HEK293 (cell line): ENCODE data around the gene FAM229A.
"Not testable (repeated sequence)": the region's sequence is repeated elsewhere in the genome, so short reads cannot be mapped to it uniquely, and the experiment has no call there.

Experiments used
- CTCF ChIA-PET: fragments of 350-600 bp; formaldehyde crosslinking; extraction: SDS; loops from one replicate; lab custom pipeline; 2021; ENCODE audit warnings: antibody characterized with exemption; lab: Yijun Ruan, JAX
- POLR2A ChIA-PET: fragments of 300-600 bp; formaldehyde crosslinking; extraction: SDS; loops from one replicate; lab custom pipeline; 2020; ENCODE audit warnings: antibody characterized with exemption, inconsistent platforms; lab: Yijun Ruan, JAX
- H3K27ac ChIP-seq: fragments of 200-500 bp; sonication (Bioruptor generic); 2 replicates; pipeline ENCODE4 v1.5.1; 2014; ENCODE audit warnings: low read depth, low read length, control low read depth, inconsistent platforms; ENCODE audit errors: extremely low read depth
- H3K36me3 ChIP-seq, 2 experiments: fragments of 200-500 bp in 1 of 2; sonication (Bioruptor generic) in 1 of 2; 1 replicate in 1 of 2; 2 replicates in 1 of 2; pipeline ENCODE4 v1.5.1; 2014 to 2017; ENCODE audit warnings: inconsistent platforms in 2 of 2, low read length in 2 of 2; ENCODE audit not compliant: control insufficient read depth in 2 of 2, insufficient read depth in 1 of 2
- H3K4me1 ChIP-seq: fragments of 200-500 bp; sonication (Bioruptor generic); 2 replicates; pipeline ENCODE4 v1.5.1; 2014; ENCODE audit warnings: mild to moderate bottlenecking, low read length, inconsistent platforms; ENCODE audit not compliant: control insufficient read depth, insufficient read depth
- H3K4me3 ChIP-seq: 2 replicates; pipeline ENCODE4 v1.5.1; 2011; ENCODE audit warnings: low read depth, mild to moderate bottlenecking, control low read depth, low read length, moderate library complexity
- H3K9me3 ChIP-seq: fragments of 200-500 bp; sonication (Bioruptor generic); 2 replicates; pipeline ENCODE4 v1.5.1; 2014; ENCODE audit warnings: low read depth, low read length, inconsistent platforms; ENCODE audit not compliant: control insufficient read depth, insufficient read depth
- PRDM1 ChIP-seq: fragments of 450-650 bp; formaldehyde crosslinking; IDR thresholded peaks from 2 replicates; pipeline ENCODE4; 2016; ENCODE audit warnings: missing biosample characterization, missing genetic modification characterization
- SETDB1 ChIP-seq: IDR thresholded peaks from one replicate; pipeline ENCODE4 v1.6.1; 2017; ENCODE audit warnings: mild to moderate bottlenecking, low read length, moderate library complexity, mixed read lengths; ENCODE audit not compliant: insufficient read length
- TCF7L2 ChIP-seq: IDR thresholded peaks from 2 replicates; pipeline ENCODE4 v1.6.1; 2011; ENCODE audit warnings: low read depth, mild to moderate bottlenecking, inconsistent platforms, low read length, moderate library complexity, borderline replicate concordance
- WT1 ChIP-seq: fragments of 450-650 bp; formaldehyde crosslinking; IDR thresholded peaks from 2 replicates; pipeline ENCODE4 v1.5.1; 2016; ENCODE audit warnings: missing biosample characterization, missing genetic modification characterization
- YY2 ChIP-seq: fragments of 450-650 bp; formaldehyde crosslinking; IDR thresholded peaks from 2 replicates; pipeline ENCODE4 v1.5.1; 2016; ENCODE audit warnings: missing biosample characterization, missing genetic modification characterization
- ZBTB20 ChIP-seq: fragments of 450-650 bp; formaldehyde crosslinking; IDR thresholded peaks from 2 replicates; pipeline ENCODE4 v1.5.1; 2016; ENCODE audit warnings: missing biosample characterization, missing genetic modification characterization
- ZBTB8A ChIP-seq: fragments of 450-650 bp; formaldehyde crosslinking; IDR thresholded peaks from 2 replicates; pipeline ENCODE4 v1.5.1; 2016; ENCODE audit warnings: missing biosample characterization, missing genetic modification characterization
- ZNF26 ChIP-seq: fragments of 450-650 bp; formaldehyde crosslinking; IDR thresholded peaks from 2 replicates; pipeline ENCODE4 v1.5.1; 2016; ENCODE audit warnings: missing biosample characterization, missing genetic modification characterization
- ZNF274 ChIP-seq, 2 experiments: fragments of 200-500 bp in 1 of 2; fragments of 450-650 bp in 1 of 2; sonication (Bioruptor generic) in 1 of 2; formaldehyde crosslinking in 1 of 2; IDR thresholded peaks; 2 replicates each; pipeline versions ENCODE4 v1.5.1 to v1.6.1; 2014 to 2016; ENCODE audit warnings: borderline replicate concordance in 1 of 2, inconsistent platforms in 1 of 2, low read length in 1 of 2, missing biosample characterization in 1 of 2, missing genetic modification characterization in 1 of 2
- ZNF335 ChIP-seq: fragments of 450-650 bp; formaldehyde crosslinking; conservative IDR thresholded peaks from 2 replicates; pipeline ENCODE4 v1.5.1; 2016; ENCODE audit warnings: missing biosample characterization, missing genetic modification characterization
- ZNF341 ChIP-seq: fragments of 450-650 bp; formaldehyde crosslinking; IDR thresholded peaks from 2 replicates; pipeline ENCODE4; 2016; ENCODE audit warnings: low read depth, missing biosample characterization, missing genetic modification characterization
- ZNF391 ChIP-seq: fragments of 450-650 bp; formaldehyde crosslinking; IDR thresholded peaks from 2 replicates; pipeline ENCODE4 v1.5.1; 2016; ENCODE audit warnings: low read depth, missing biosample characterization, missing genetic modification characterization, borderline replicate concordance
- ZNF398 ChIP-seq: fragments of 450-650 bp; formaldehyde crosslinking; IDR thresholded peaks from 2 replicates; pipeline ENCODE4 v1.5.1; 2017; ENCODE audit warnings: missing biosample characterization, missing genetic modification characterization
- ZNF449 ChIP-seq: fragments of 450-650 bp; formaldehyde crosslinking; IDR thresholded peaks from 2 replicates; pipeline ENCODE4 v1.5.1; 2017; ENCODE audit warnings: missing biosample characterization, mild to moderate bottlenecking, missing genetic modification characterization, moderate library complexity
- ZNF561 ChIP-seq: fragments of 450-650 bp; IDR thresholded peaks from 2 replicates; pipeline ENCODE4 v1.5.1; 2018; ENCODE audit warnings: missing biosample characterization, missing genetic modification characterization, borderline replicate concordance
- ZNF600 ChIP-seq: fragments of 450-650 bp; formaldehyde crosslinking; IDR thresholded peaks from 2 replicates; pipeline ENCODE4 v1.5.1; 2016; ENCODE audit warnings: missing biosample characterization, missing genetic modification characterization
- ZNF707 ChIP-seq: fragments of 450-650 bp; formaldehyde crosslinking; IDR thresholded peaks from 2 replicates; pipeline ENCODE4 v1.5.1; 2016; ENCODE audit warnings: missing biosample characterization, missing genetic modification characterization
- TF ChIP-seq, protein P1 (sequence below): fragments of 450-650 bp; formaldehyde crosslinking; IDR thresholded peaks from 2 replicates; pipeline ENCODE4 v1.5.1; 2016; ENCODE audit warnings: missing biosample characterization, missing genetic modification characterization
- TF ChIP-seq, protein P2 (sequence below): fragments of 450-650 bp; formaldehyde crosslinking; IDR thresholded peaks from 2 replicates; pipeline ENCODE4 v1.5.1; 2016; ENCODE audit warnings: missing biosample characterization, missing genetic modification characterization

Gene FAM229A

GRCh38 chr1:32396524-32396923, 34.2 kb upstream of the FAM229A start:
- H3K9me3 ChIP-seq, H3K27ac ChIP-seq, CTCF ChIA-PET, H3K4me3 ChIP-seq, H3K4me1 ChIP-seq: not testable (repeated sequence)
- POLR2A ChIA-PET: interaction anchor here (0.7 kb wide), 1 partner anchor 139 kb away, joined by 4 read pairs; no protein-coding TSS in a partner anchor
- peak; percentile 34 for TF ChIP-seq SETDB1
- peaks cover 0 to 20% of the 10 kb centered on the region in 2 experiments; a peak in 2 of 3 replicates for H3K36me3 ChIP-seq

DNA sequence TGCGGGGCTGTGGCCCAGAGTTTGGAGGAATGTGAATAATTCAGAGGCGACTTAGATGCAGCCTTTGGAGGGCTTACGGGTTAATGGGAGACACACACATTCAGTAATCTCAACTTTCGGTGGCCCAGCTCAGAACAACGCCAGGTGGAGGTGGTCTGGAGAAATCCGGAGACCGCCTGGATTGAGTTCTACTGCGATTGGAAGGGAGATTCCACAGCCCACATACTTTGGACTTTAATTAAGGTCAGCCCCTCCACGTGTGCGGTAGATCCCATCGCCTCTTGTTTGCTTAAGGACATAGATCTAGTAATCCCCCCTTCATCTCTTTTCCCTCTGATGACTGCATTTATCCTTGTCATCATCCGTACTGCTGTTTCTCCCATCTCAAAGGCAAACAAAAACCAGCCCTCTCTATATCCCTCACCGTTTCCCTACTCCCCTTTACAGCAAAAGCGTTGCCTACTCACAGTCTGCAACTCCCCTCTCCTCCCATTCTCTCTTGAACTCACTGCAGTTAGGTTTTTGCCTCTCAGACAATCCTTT, 32.7 kb upstream of the FAM229A start:
- peaks cover 2 to 35% of the 10 kb centered on the region in 2 experiments; a peak in 2 of 3 replicates for H3K36me3 ChIP-seq
- H3K9me3 ChIP-seq: no peaks in the 10 kb centered on the region
- POLR2A ChIA-PET: interaction anchor here (0.5 to 2.0 kb wide), 24 partner anchors 9 to 686 kb away, joined by 3 to 36 read pairs (median 5); partner anchors contain the start of genes AZIN2, HDAC1, IQCC and KHDRBS1
- peaks cover 6% of the 10 kb centered on the region; the same call in 1 of the 2 replicates for H3K4me1 ChIP-seq
- peak overlapping the region; percentile 50 for H3K4me3 ChIP-seq
- H3K27ac ChIP-seq: peak overlapping the region; percentile 0; the same call in 1 of the 2 replicates
- CTCF ChIA-PET: interaction anchor here (0.6 to 1.0 kb wide), 6 partner anchors 12 to 607 kb away, joined by 3 to 4 read pairs (median 4); partner anchors contain the start of gene FNDC5
- TF ChIP-seq ZNF561 (tag by site-specific recombination) (0 out of 2 replicates have a peak, but pooled peaks have one; percentile 32), ZNF449 (0 out of 2 replicates have a peak, but pooled peaks have one; percentile 9), YY2 (tag by site-specific recombination) (no peak), WT1 (tag by site-specific recombination) (peak; percentile 62), ZBTB8A (tag by site-specific recombination) (no peak; the same call in 1 of the 2 replicates), ZNF341 (tag by site-specific recombination) (peak; percentile 17; the same call in 1 of the 2 replicates), ZNF600 (tag by site-specific recombination) (0 out of 2 replicates have a peak, but pooled peaks have one; percentile 47), ZNF391 (tag by site-specific recombination) (peak; percentile 11; the same call in 1 of the 2 replicates), SETDB1 (peak; percentile 7), TCF7L2 (no peak), PRDM1 (tag by site-specific recombination) (0 out of 2 replicates have a peak, but pooled peaks have one; percentile 26), ZBTB20 (tag by site-specific recombination) (peak; percentile 81), ZNF335 (tag by site-specific recombination) (peak; percentile 72), ZNF26 (no peak), ZNF707 (tag by site-specific recombination) (no peak), ZNF398 (tag by site-specific recombination) (peak; percentile 36; the same call in 1 of the 2 replicates), ZNF274 (IDR thresholded peaks at IDR 0.05; ENCODE audit: low read length) (no peak), ZNF274 (tag by site-specific recombination; IDR thresholded peaks at IDR 0.05; ENCODE audit: borderline replicate concordance) (no peak)
- TF ChIP-seq, protein P1, sequence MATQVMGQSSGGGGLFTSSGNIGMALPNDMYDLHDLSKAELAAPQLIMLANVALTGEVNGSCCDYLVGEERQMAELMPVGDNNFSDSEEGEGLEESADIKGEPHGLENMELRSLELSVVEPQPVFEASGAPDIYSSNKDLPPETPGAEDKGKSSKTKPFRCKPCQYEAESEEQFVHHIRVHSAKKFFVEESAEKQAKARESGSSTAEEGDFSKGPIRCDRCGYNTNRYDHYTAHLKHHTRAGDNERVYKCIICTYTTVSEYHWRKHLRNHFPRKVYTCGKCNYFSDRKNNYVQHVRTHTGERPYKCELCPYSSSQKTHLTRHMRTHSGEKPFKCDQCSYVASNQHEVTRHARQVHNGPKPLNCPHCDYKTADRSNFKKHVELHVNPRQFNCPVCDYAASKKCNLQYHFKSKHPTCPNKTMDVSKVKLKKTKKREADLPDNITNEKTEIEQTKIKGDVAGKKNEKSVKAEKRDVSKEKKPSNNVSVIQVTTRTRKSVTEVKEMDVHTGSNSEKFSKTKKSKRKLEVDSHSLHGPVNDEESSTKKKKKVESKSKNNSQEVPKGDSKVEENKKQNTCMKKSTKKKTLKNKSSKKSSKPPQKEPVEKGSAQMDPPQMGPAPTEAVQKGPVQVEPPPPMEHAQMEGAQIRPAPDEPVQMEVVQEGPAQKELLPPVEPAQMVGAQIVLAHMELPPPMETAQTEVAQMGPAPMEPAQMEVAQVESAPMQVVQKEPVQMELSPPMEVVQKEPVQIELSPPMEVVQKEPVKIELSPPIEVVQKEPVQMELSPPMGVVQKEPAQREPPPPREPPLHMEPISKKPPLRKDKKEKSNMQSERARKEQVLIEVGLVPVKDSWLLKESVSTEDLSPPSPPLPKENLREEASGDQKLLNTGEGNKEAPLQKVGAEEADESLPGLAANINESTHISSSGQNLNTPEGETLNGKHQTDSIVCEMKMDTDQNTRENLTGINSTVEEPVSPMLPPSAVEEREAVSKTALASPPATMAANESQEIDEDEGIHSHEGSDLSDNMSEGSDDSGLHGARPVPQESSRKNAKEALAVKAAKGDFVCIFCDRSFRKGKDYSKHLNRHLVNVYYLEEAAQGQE (tag by site-specific recombination): 0 out of 2 replicates have a peak, but pooled peaks have one; percentile 1
- TF ChIP-seq, protein P2, sequence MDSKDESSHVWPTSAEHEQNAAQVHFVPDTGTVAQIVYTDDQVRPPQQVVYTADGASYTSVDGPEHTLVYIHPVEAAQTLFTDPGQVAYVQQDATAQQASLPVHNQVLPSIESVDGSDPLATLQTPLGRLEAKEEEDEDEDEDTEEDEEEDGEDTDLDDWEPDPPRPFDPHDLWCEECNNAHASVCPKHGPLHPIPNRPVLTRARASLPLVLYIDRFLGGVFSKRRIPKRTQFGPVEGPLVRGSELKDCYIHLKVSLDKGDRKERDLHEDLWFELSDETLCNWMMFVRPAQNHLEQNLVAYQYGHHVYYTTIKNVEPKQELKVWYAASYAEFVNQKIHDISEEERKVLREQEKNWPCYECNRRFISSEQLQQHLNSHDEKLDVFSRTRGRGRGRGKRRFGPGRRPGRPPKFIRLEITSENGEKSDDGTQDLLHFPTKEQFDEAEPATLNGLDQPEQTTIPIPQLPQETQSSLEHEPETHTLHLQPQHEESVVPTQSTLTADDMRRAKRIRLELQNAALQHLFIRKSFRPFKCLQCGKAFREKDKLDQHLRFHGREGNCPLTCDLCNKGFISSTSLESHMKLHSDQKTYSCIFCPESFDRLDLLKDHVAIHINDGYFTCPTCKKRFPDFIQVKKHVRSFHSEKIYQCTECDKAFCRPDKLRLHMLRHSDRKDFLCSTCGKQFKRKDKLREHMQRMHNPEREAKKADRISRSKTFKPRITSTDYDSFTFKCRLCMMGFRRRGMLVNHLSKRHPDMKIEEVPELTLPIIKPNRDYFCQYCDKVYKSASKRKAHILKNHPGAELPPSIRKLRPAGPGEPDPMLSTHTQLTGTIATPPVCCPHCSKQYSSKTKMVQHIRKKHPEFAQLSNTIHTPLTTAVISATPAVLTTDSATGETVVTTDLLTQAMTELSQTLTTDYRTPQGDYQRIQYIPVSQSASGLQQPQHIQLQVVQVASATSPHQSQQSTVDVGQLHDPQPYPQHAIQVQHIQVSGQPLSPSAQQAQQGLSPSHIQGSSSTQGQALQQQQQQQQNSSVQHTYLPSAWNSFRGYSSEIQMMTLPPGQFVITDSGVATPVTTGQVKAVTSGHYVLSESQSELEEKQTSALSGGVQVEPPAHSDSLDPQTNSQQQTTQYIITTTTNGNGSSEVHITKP (tag by site-specific recombination): peak; percentile 95
